K562 (cell line): ENCODE measurements around the gene GNB5. TPM values are rescaled to one million over a fixed set of nuclear protein-coding genes. Genes with fewer than 3 reads are reported as not detected.

Source experiments
- ATAC-seq: fragments of 200-7000 bp; cut with Tn5 transposase; 3 replicates; pipeline ENCODE4 v1.9.1; 2020; ENCODE audit warnings: moderate library complexity
- BruUV-seq: library from RNA; stranded (reverse); fragments of 400-500 nt; replicated peaks from 2 replicates; lab custom pipeline; 2021; lab: Mats Ljungman, UMichigan
- CTCF ChIA-PET: fragments of 300-600 bp; formaldehyde crosslinking; extraction: SDS; loops from one replicate; lab custom pipeline; 2021; ENCODE audit warnings: low intra/inter-chr PET ratio; lab: Yijun Ruan, JAX
- POLR2A ChIA-PET: fragments of 300-600, 350-650 bp; sonication (Branson Sonifier 250); formaldehyde crosslinking; extraction: SDS; loops from one replicate; lab custom pipeline; 2021; ENCODE audit warnings: antibody characterized with exemption, inconsistent platforms; lab: Yijun Ruan, JAX
- DNase-seq, 4 experiments: peaks; one replicate each; pipeline versions ENCODE4 v3.0.0 to v3.0.0-alpha.2; 2011 to 2018; ENCODE audit warnings: low spot score in 3 of 4, mixed read lengths in 3 of 4; ENCODE audit errors: extremely low read depth in 1 of 4
- FAIRE-seq: peaks from 2 replicates; lab custom pipeline; 2011; peaks lifted over from hg19 to GRCh38; lab: Jason Lieb, UNC
- H2AFZ ChIP-seq: 2 replicates; pipeline ENCODE4 v1.6.0; 2011; ENCODE audit warnings: low read depth, low read length, control low read depth, inconsistent platforms
- H3K27ac ChIP-seq: fragments of 200-600 bp; 3 replicates; pipeline ENCODE4 v1.8.0; 2011; ENCODE audit warnings: low read depth, mild to moderate bottlenecking, control low read depth, inconsistent platforms, low read length, moderate library complexity, mixed read lengths; ENCODE audit errors: extremely low read depth
- H3K27me3 ChIP-seq, 2 experiments: fragments of 300-600 bp in 1 of 2; 2 replicates in 1 of 2; 3 replicates in 1 of 2; pipeline versions ENCODE4 v1.6.0 to v1.8.0; 2011; ENCODE audit warnings: inconsistent platforms in 2 of 2, low read length in 2 of 2, mild to moderate bottlenecking in 1 of 2, mixed read lengths in 1 of 2, moderate library complexity in 1 of 2; ENCODE audit not compliant: control insufficient read depth in 2 of 2, insufficient read depth in 2 of 2
- H3K36me3 ChIP-seq: fragments of 300-600 bp; 3 replicates; pipeline ENCODE4 v1.8.0; 2011; ENCODE audit warnings: mild to moderate bottlenecking, low read length, inconsistent platforms; ENCODE audit not compliant: control insufficient read depth, insufficient read depth
- H3K4me1 ChIP-seq, 2 experiments: fragments of 200-600 bp in 1 of 2; replicated peaks in 1 of 2; 2 replicates in 1 of 2; 3 replicates in 1 of 2; pipeline versions ENCODE4 v1.5.1 to v1.8.0; 2011; ENCODE audit warnings: inconsistent platforms in 2 of 2, low read length in 2 of 2, mild to moderate bottlenecking in 1 of 2, mixed read lengths in 1 of 2, moderate library complexity in 1 of 2; ENCODE audit not compliant: control insufficient read depth in 2 of 2, insufficient read depth in 2 of 2
- H3K4me2 ChIP-seq: 2 replicates; pipeline ENCODE4 v1.6.1; 2011; ENCODE audit warnings: low read length, control low read depth, inconsistent platforms, mixed read lengths; ENCODE audit not compliant: insufficient read depth
- H3K4me3 ChIP-seq: fragments of 200-600 bp; sonication (generic), shearing (Covaris generic); 2 replicates; pipeline ENCODE4 v1.5.1; 2016; ENCODE audit warnings: control low read depth, inconsistent platforms
- H3K79me2 ChIP-seq: fragments of 200-600 bp; 3 replicates; pipeline ENCODE4 v1.8.0; 2011; ENCODE audit warnings: low read length, inconsistent platforms; ENCODE audit not compliant: control insufficient read depth, insufficient read depth
- H3K9ac ChIP-seq, 2 experiments: 2 replicates each; pipeline versions ENCODE4 v1.6.0 to v1.6.1; 2011; ENCODE audit warnings: low read depth in 2 of 2, low read length in 2 of 2, control low read depth in 1 of 2, inconsistent platforms in 1 of 2, mild to moderate bottlenecking in 1 of 2, mixed read lengths in 1 of 2; ENCODE audit not compliant: insufficient read depth in 1 of 2
- H3K9me1 ChIP-seq: one replicate; pipeline ENCODE4 v1.6.0; 2011; ENCODE audit warnings: inconsistent platforms, mild to moderate bottlenecking, low read length, moderate library complexity; ENCODE audit not compliant: control insufficient read depth, insufficient read depth
- H3K9me3 ChIP-seq: replicated peaks from 2 replicates; pipeline ENCODE4 v1.5.1; 2011; ENCODE audit warnings: low read depth, low read length, inconsistent platforms; ENCODE audit not compliant: control insufficient read depth, insufficient read depth
- H4K20me1 ChIP-seq: replicated peaks from 2 replicates; pipeline ENCODE4 v1.6.1; 2011; ENCODE audit warnings: low read length, inconsistent platforms, mixed read lengths; ENCODE audit not compliant: control insufficient read depth, insufficient read depth
- CBX8 ChIP-seq: fragments of 200-600 bp; sonication (generic); IDR thresholded peaks from 2 replicates; pipeline ENCODE4 v1.6.1; 2012; ENCODE audit warnings: borderline replicate concordance, mixed run types, low read depth, mild to moderate bottlenecking, moderate library complexity, mixed read lengths, low read length, control low read depth, inconsistent platforms; ENCODE audit not compliant: poor library complexity, severe bottlenecking; ENCODE audit errors: extremely low read depth
- ETS1 ChIP-seq: conservative IDR thresholded peaks from 2 replicates; pipeline ENCODE4 v1.6.1; 2011; ENCODE audit warnings: low read depth, mild to moderate bottlenecking, low read length; ENCODE audit not compliant: control insufficient read depth
- HNRNPLL ChIP-seq: fragments of 200-400 bp; formaldehyde crosslinking; IDR thresholded peaks from 2 replicates; pipeline ENCODE4 v1.6.1; 2017; ENCODE audit warnings: low read length, low read depth, mild to moderate bottlenecking; ENCODE audit not compliant: poor library complexity, severe bottlenecking
- KDM2B ChIP-seq: fragments of 250-450 bp; sonication (Bioruptor Pico); IDR thresholded peaks from 2 replicates; pipeline ENCODE4 v1.8.0; 2021; ENCODE audit warnings: mild to moderate bottlenecking, moderate library complexity
- KLF13 ChIP-seq: fragments of 450-650 bp; IDR thresholded peaks from 2 replicates; pipeline ENCODE4 v1.6.1; 2016; ENCODE audit warnings: missing genetic modification characterization, low read depth, mild to moderate bottlenecking, missing compliant biosample characterization, moderate library complexity, borderline replicate concordance
- MEIS2 ChIP-seq: fragments of 450-650 bp; IDR thresholded peaks from 2 replicates; pipeline ENCODE4 v1.6.1; 2014; ENCODE audit warnings: mild to moderate bottlenecking; ENCODE audit not compliant: partially characterized antibody
- PRMT5 ChIP-seq: sonication (generic); formaldehyde crosslinking; IDR thresholded peaks from 2 replicates; pipeline ENCODE4 v1.5.0; 2020; ENCODE audit warnings: missing genetic modification reagents
- RBM25 ChIP-seq: fragments of 200-400 bp; formaldehyde crosslinking; IDR thresholded peaks from 2 replicates; pipeline ENCODE4 v1.6.1; 2018; ENCODE audit warnings: low read length, low read depth, moderate library complexity; ENCODE audit not compliant: severe bottlenecking
- THRAP3 ChIP-seq: fragments of 450-650 bp; IDR thresholded peaks from 2 replicates; pipeline ENCODE4 v1.6.1; 2016; ENCODE audit warnings: mild to moderate bottlenecking, inconsistent platforms, borderline replicate concordance
- ZBTB7A ChIP-seq: IDR thresholded peaks from 2 replicates; pipeline ENCODE4 v1.6.1; 2011; ENCODE audit warnings: low read depth, mild to moderate bottlenecking, low read length, moderate library complexity, borderline replicate concordance; ENCODE audit not compliant: control insufficient read depth
- ZC3H11A ChIP-seq: IDR thresholded peaks from 2 replicates; pipeline ENCODE4 v1.6.1; 2012; ENCODE audit warnings: low read depth, low read length, improper control_type of control experiment
- ZFP36 ChIP-seq: fragments of 150-350 bp; IDR thresholded peaks from 2 replicates; pipeline ENCODE4 v1.6.1; 2018; ENCODE audit warnings: low read length, low read depth; ENCODE audit not compliant: partially characterized antibody
- ZNF175 ChIP-seq: fragments of 200-800 bp; sonication (Bioruptor generic); IDR thresholded peaks from 2 replicates; pipeline ENCODE4 v1.6.1; 2016; ENCODE audit warnings: low read depth, mild to moderate bottlenecking, missing genetic modification characterization, missing compliant biosample characterization
- ZNF263 ChIP-seq: sonication (generic); formaldehyde crosslinking; IDR thresholded peaks from 2 replicates; pipeline ENCODE4 v1.8.0; 2022; ENCODE audit warnings: mild to moderate bottlenecking, missing genetic modification reagents, borderline replicate concordance
- ZNF707 ChIP-seq: fragments of 250-450 bp; sonication (Bioruptor Pico); conservative IDR thresholded peaks from 2 replicates; pipeline ENCODE4 v1.8.0; 2022; ENCODE audit warnings: inconsistent platforms, mild to moderate bottlenecking, moderate library complexity
- WGBS: fragments of 100-300 bp; shearing (Covaris generic); methylation state at CpG from one replicate; pipeline ENCODE4 v1.1.6; 2016; ENCODE audit warnings: low coverage, mixed read lengths; ENCODE audit not compliant: insufficient coverage; ENCODE audit errors: missing lambda C conversion rate; 5-methylcytosine and 5-hydroxymethylcytosine counted together
- in situ Hi-C: fragments of 300-500 bp; cut with MboI; formaldehyde crosslinking; loops from 4 replicates; pipeline ENCODE4 v1.15.0; 2018; ENCODE audit warnings: inconsistent platforms, mixed read lengths
- intact Hi-C: fragments of 100-400 bp; cut with micrococcal nuclease; formaldehyde crosslinking; loops from 2 replicates; pipeline ENCODE4 v1.14.2; 2022
- polyA plus RNA-seq, 8 experiments: library from polyadenylated mRNA; depleted of rRNA in 4 of 8; stranded (reverse) in 5 of 8; unstranded in 3 of 8; fragments of >200 nt; fragmentation: Nextera tagmentation in 2 of 8; fragmentation: Illumina TruSeq in 1 of 8; extraction: Ambion mirVana in 2 of 8; extraction: Trizol in 1 of 8; gene quantifications; 2 replicates each; pipeline versions ENCODE4 v1.2.1 to v1.2.3, GENCODE V29; 2011 to 2014; ENCODE audit warnings: inconsistent platforms in 1 of 8, missing spikeins in 1 of 8
- total RNA-seq, 7 experiments: library from RNA; depleted of rRNA in 6 of 7; stranded (reverse); fragments of >200 nt in 6 of 7; fragmentation: Illumina TruSeq in 2 of 7; extraction: Trizol in 2 of 7; gene quantifications; 2 replicates each; pipeline versions ENCODE4 v1.2.1 to v1.2.3, GENCODE V29; 2011 to 2021; ENCODE audit warnings: low replicate concordance in 1 of 7

GNB5 gene
- total and polyA plus RNA-seq, 9 of the 15 experiments (the other 6 are each of a cell fraction or from before 2014, with no cell fraction given) = 0.11 to 2.1 (median 0.77) TPM

GRCh38 chr15:52172869-52173268 is 18.3 kb downstream of the GNB5 start:
- Histone ChIP-seq H4K20me1 (no peaks in the 10 kb centered on the region), H3K4me1 (no peaks in the 10 kb centered on the region), H3K79me2 (no peaks in the 10 kb centered on the region), H3K9me1 (no peaks in the 10 kb centered on the region), H3K27me3 (peaks cover 16 to 35% of the 10 kb centered on the region in 2 experiments), H3K27ac (no peak overlapping the region), H3K9ac (no peak overlapping the region), H3K9me3 (no peaks in the 10 kb centered on the region), H2AFZ (no peak overlapping the region), H3K4me3 (no peak overlapping the region), H3K36me3 (no peaks in the 10 kb centered on the region), H3K4me2 (no peak overlapping the region)
- ChIA-PET POLR2A (interaction anchor here (1.1 kb wide), 1 partner anchor 202 kb away, joined by 6 read pairs; the partner anchor contains the start of gene LEO1), CTCF (no interaction called here)
- no TSS peak for BruUV-seq
- FAIRE-seq = no peak
- in situ Hi-C loops = no loop called here
- no peak for TF ChIP-seq ZBTB7A
- no peak for TF ChIP-seq ZNF263 (CRISPR knock-in tag)
- TF ChIP-seq RBM25 = no peak
- TF ChIP-seq ZNF707 (CRISPR knock-in tag) = no peak
- no peak for TF ChIP-seq ZFP36
- no peak for TF ChIP-seq CBX8
- no peak for TF ChIP-seq PRMT5 (CRISPR knock-in tag)
- TF ChIP-seq ZC3H11A = no peak
- TF ChIP-seq KLF13 (tag) = no peak
- no peak for TF ChIP-seq MEIS2
- TF ChIP-seq ETS1 = no peak
- no peak for TF ChIP-seq THRAP3
- no peak for TF ChIP-seq KDM2B (CRISPR knock-in tag)
- no peak for TF ChIP-seq ZNF175 (CRISPR knock-in tag)
- TF ChIP-seq HNRNPLL = no peak
- intact Hi-C loops = no loop called here
- DNase-seq = no peak
- no peak for ATAC-seq
- WGBS = 0% methylated on average over 2 of the region's 2 CpGs
